ENCODE results near the gene C4BPA. TPM values are rescaled to one million over a fixed set of nuclear protein-coding genes. Genes with fewer than 3 reads are reported as not detected.

The C4BPA gene
- total and polyA plus RNA-seq, 2 of the 8 experiments (the other 6 are each of a cell fraction or from before 2014, with no cell fraction given) = not detected

DNA sequence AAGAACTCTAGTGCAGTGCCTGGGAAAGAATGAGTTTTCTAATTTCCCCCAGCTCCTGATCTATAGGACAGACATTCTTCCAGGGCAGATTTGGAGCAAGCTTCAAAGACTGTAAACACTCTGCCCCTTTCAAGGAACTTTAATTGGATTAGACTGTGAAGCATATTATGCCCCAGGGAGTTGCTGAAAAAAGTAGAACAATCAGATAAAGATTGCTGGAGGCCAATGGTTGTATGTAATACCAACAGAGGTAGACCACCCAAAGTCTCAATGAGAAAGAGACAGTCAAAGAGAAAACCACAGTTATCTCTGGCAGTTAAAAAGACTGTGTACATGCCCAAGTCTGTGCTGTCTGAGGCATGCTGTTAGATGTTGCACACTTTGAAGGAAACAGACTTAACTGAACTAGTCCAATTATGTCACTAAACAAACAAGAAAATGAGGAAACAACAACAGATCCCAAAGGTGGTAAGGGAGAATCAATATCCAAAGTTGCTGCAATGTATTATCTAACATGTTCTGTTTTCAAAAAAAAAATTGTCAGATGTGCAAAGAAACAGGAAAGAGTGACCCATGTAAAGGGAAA is 24.4 kb downstream of the C4BPA start:
- no peak overlapping the region for H3K14ac ChIP-seq (ENCODE audit: insufficient read length)
- H3K27me3 ChIP-seq (replicated peaks in 1 of 4; ENCODE audit: control insufficient read depth in 3 of 4, extremely low read depth in 1 of 4, insufficient read depth in 3 of 4, low read length in 3 of 4) = no peaks in the 10 kb centered on the region
- H3K4ac ChIP-seq (replicated peaks; ENCODE audit: insufficient read length, low read depth, low read length) = no peak overlapping the region
- no peak overlapping the region for H4K5ac ChIP-seq (ENCODE audit: insufficient read length, low read depth, low read length)
- no peaks in the 10 kb centered on the region for H3K4me1 ChIP-seq (replicated peaks in 1 of 4; ENCODE audit: control insufficient read depth in 3 of 4, insufficient read depth in 4 of 4, low read length in 3 of 4)
- no peak overlapping the region for H2BK120ac ChIP-seq (replicated peaks; ENCODE audit: low read depth, low read length)
- CTCF ChIA-PET (ENCODE audit: partially characterized antibody) = interaction anchor here (1.4 kb wide), 1 partner anchor 39 kb away, joined by 3 read pairs; no protein-coding TSS in a partner anchor
- H2BK15ac ChIP-seq (ENCODE audit: low read length) = no peak overlapping the region
- H4K20me1 ChIP-seq (replicated peaks in 1 of 2; ENCODE audit: control insufficient read depth in 1 of 2, insufficient read depth in 2 of 2, low read length in 2 of 2) = no peaks in the 10 kb centered on the region
- H2BK12ac ChIP-seq (ENCODE audit: low read depth, low read length) = no peak overlapping the region
- H3K4me2 ChIP-seq (ENCODE audit: insufficient read depth in 1 of 2, low read depth in 2 of 2, low read length in 2 of 2) = no peak overlapping the region
- no peak overlapping the region for H3K4me3 ChIP-seq (ENCODE audit: extremely low read depth in 1 of 4, insufficient read depth in 2 of 4, low read depth in 3 of 4, low read length in 4 of 4)
- H3K23ac ChIP-seq (ENCODE audit: insufficient read length) = no peak overlapping the region
- no peak overlapping the region for H3K18ac ChIP-seq (ENCODE audit: extremely low read depth, low read length)
- H3K9me3 ChIP-seq (ENCODE audit: insufficient read depth in 2 of 2, low read depth in 1 of 2, low read length in 1 of 2) = no peaks in the 10 kb centered on the region
- no peaks in the 10 kb centered on the region for H3K79me2 ChIP-seq (ENCODE audit: control insufficient read depth in 1 of 2, insufficient read depth in 2 of 2, low read length in 2 of 2)
- H3K79me1 ChIP-seq (ENCODE audit: low read depth, low read length) = no peaks in the 10 kb centered on the region
- no peak overlapping the region for H2AFZ ChIP-seq (ENCODE audit: low read length)
- POLR2A ChIA-PET (ENCODE audit: partially characterized antibody) = no interaction called here
- no peak overlapping the region for H4K8ac ChIP-seq (ENCODE audit: extremely low read depth, insufficient read depth, low read length)
- H2AK5ac ChIP-seq (ENCODE audit: low read depth, low read length) = no peak overlapping the region
- DNase-seq (ENCODE audit: low read depth in 1 of 2, low spot score in 2 of 2) (no peak), FAIRE-seq (no peak)
- H3K36me3 ChIP-seq (ENCODE audit: control insufficient read depth in 2 of 4, insufficient read depth in 4 of 4, low read length in 3 of 4) = no peaks in the 10 kb centered on the region
- H4K91ac ChIP-seq (replicated peaks; ENCODE audit: insufficient read length, low read length) = no peak overlapping the region
- no peak overlapping the region for H3K27ac ChIP-seq (ENCODE audit: low read depth, low read length)
- H3K23me2 ChIP-seq (ENCODE audit: low read depth, low read length) = no peaks in the 10 kb centered on the region
- no peak for TF ChIP-seq TEAD4 (IDR thresholded peaks at IDR 0.05; ENCODE audit: low read depth, low read length)
- TF ChIP-seq ASH2L (IDR thresholded peaks at IDR 0.05; ENCODE audit: low read length) = no peak
- no peak for TF ChIP-seq SP2 (IDR thresholded peaks at IDR 0.05; ENCODE audit: low read length)
- no peak for TF ChIP-seq TAF7 (optimal IDR thresholded peaks at IDR 0.05; ENCODE audit: borderline replicate concordance, low read depth, low read length)
- no peak for TF ChIP-seq KDM4A (IDR thresholded peaks at IDR 0.05; ENCODE audit: low read depth, low read length, severe bottlenecking)
- no peak for TF ChIP-seq KDM1A (IDR thresholded peaks at IDR 0.05; ENCODE audit: borderline replicate concordance, low read length)
- no peak for TF ChIP-seq SP1 (IDR thresholded peaks at IDR 0.05; ENCODE audit: low read depth, low read length)
- H3K9ac ChIP-seq (replicated peaks in 1 of 4; ENCODE audit: extremely low read depth in 1 of 4, low read depth in 3 of 4, low read length in 3 of 4) = no peak overlapping the region
- H2BK5ac ChIP-seq (ENCODE audit: low read depth, low read length) = no peak overlapping the region
- H3K56ac ChIP-seq (replicated peaks; ENCODE audit: insufficient read length, low read depth, low read length) = no peak overlapping the region
- H2BK20ac ChIP-seq (ENCODE audit: low read length) = no peak overlapping the region
